GM12878 (cell line): ENCODE measurements around the gene SCEL. TPM values are rescaled to one million over a fixed set of nuclear protein-coding genes. Genes with fewer than 3 reads are reported as not detected.

Experiments used
- ATAC-seq: fragments of 200-7000 bp; cut with Tn5 transposase; 3 replicates; pipeline ENCODE4 v1.9.1; 2020; ENCODE audit warnings: mild to moderate bottlenecking, moderate library complexity
- BruUV-seq: library from RNA; stranded (reverse); fragments of 400-500 nt; replicated peaks from 2 replicates; lab custom pipeline; 2021; lab: Mats Ljungman, UMichigan
- CTCF ChIA-PET: fragments of 300-600 bp; sonication (Branson Sonifier 250); formaldehyde crosslinking; extraction: SDS; loops from one replicate; lab custom pipeline; 2021; ENCODE audit warnings: inconsistent platforms; lab: Yijun Ruan, JAX
- POLR2A ChIA-PET: fragments of 350-600 bp; formaldehyde crosslinking; extraction: SDS; loops from one replicate; lab custom pipeline; 2021; ENCODE audit warnings: inconsistent platforms; lab: Charles Lee
- RAD21 ChIA-PET: fragments of 300-600 bp; sonication (Branson Sonifier 250); formaldehyde crosslinking; loops from one replicate; lab custom pipeline; 2023; ENCODE audit warnings: antibody characterized with exemption; ENCODE audit not compliant: unreplicated experiment; lab: Charles Lee
- SMC1A ChIA-PET: fragments of 300-600 bp; sonication (Branson Sonifier 250); formaldehyde crosslinking; loops from one replicate; lab custom pipeline; 2023; ENCODE audit not compliant: unreplicated experiment, uncharacterized antibody; lab: Charles Lee
- DNase-seq: peaks from one replicate; pipeline ENCODE4 v3.0.0-alpha.2; 2011; ENCODE audit warnings: low read depth, low spot score
- FAIRE-seq: peaks from 3 replicates; lab custom pipeline; 2011; peaks lifted over from hg19 to GRCh38; lab: Jason Lieb, UNC
- H2AFZ ChIP-seq: 2 replicates; pipeline ENCODE4 v1.6.0; 2011; ENCODE audit warnings: low read depth, low read length, control low read depth; ENCODE audit not compliant: control insufficient read depth
- H3K27ac ChIP-seq: 2 replicates; pipeline ENCODE4 v1.5.1; 2011; ENCODE audit warnings: control low read depth; ENCODE audit not compliant: control insufficient read depth, insufficient read depth
- H3K27me3 ChIP-seq, 2 experiments: replicated peaks in 1 of 2; 2 replicates each; pipeline versions ENCODE4 v1.6.0 to v1.6.1; 2011; ENCODE audit warnings: low read length in 1 of 2; ENCODE audit not compliant: control insufficient read depth in 2 of 2, insufficient read depth in 2 of 2
- H3K36me3 ChIP-seq, 2 experiments: 2 replicates each; pipeline ENCODE4 v1.5.1; 2011; ENCODE audit warnings: low read length in 1 of 2; ENCODE audit not compliant: control insufficient read depth in 2 of 2, insufficient read depth in 2 of 2
- H3K4me1 ChIP-seq: 2 replicates; pipeline ENCODE4 v1.6.1; 2011; ENCODE audit warnings: mild to moderate bottlenecking, low read length, moderate library complexity, mixed read lengths; ENCODE audit not compliant: control insufficient read depth, insufficient read depth
- H3K4me2 ChIP-seq: 2 replicates; pipeline ENCODE4 v1.6.0; 2011; ENCODE audit warnings: control low read depth; ENCODE audit not compliant: control insufficient read depth, insufficient read depth
- H3K4me3 ChIP-seq: fragments of 200-600 bp; sonication (generic); 2 replicates; pipeline ENCODE4 v1.5.1; 2016
- H3K79me2 ChIP-seq: 2 replicates; pipeline ENCODE4 v1.6.0; 2011; ENCODE audit warnings: low read length; ENCODE audit not compliant: control insufficient read depth, insufficient read depth
- H3K9ac ChIP-seq: 2 replicates; pipeline ENCODE4 v1.8.0; 2011; ENCODE audit warnings: low read length, control low read depth, mixed read lengths; ENCODE audit not compliant: control insufficient read depth, insufficient read depth
- H3K9me3 ChIP-seq: replicated peaks from 3 replicates; pipeline ENCODE4 v1.5.1; 2011; ENCODE audit warnings: mild to moderate bottlenecking, low read length; ENCODE audit not compliant: control insufficient read depth, insufficient read depth
- H4K20me1 ChIP-seq: 2 replicates; pipeline ENCODE4 v1.6.0; 2011; ENCODE audit not compliant: control insufficient read depth, insufficient read depth
- ATF2 ChIP-seq: IDR thresholded peaks from 2 replicates; pipeline ENCODE4 v1.6.1; 2012; ENCODE audit warnings: low read length, inconsistent platforms
- CHD2 ChIP-seq: IDR thresholded peaks from 2 replicates; pipeline ENCODE4 v1.6.1; 2011; ENCODE audit warnings: low read depth, low read length, improper control_type of control experiment, borderline replicate concordance
- MYC ChIP-seq: IDR thresholded peaks from 2 replicates; pipeline ENCODE4 v1.6.1; 2011; ENCODE audit warnings: mild to moderate bottlenecking, low read length, moderate library complexity, inconsistent platforms; ENCODE audit not compliant: insufficient read depth, insufficient replicate concordance, insufficient read length, severe bottlenecking
- SMAD1 ChIP-seq: fragments of 450-650 bp; IDR thresholded peaks from 2 replicates; pipeline ENCODE4 v1.6.1; 2018; ENCODE audit warnings: mild to moderate bottlenecking, low read depth; ENCODE audit not compliant: partially characterized antibody
- WRNIP1 ChIP-seq: IDR thresholded peaks from 2 replicates; pipeline ENCODE4 v1.6.1; 2011; ENCODE audit warnings: low read depth, low read length, improper control_type of control experiment, borderline replicate concordance
- WGBS: methylation state at CpG from one replicate; pipeline ENCODE4 v1.1.6; 2016; ENCODE audit warnings: low lambda C conversion rate; ENCODE audit not compliant: insufficient replicate concordance, insufficient coverage; ENCODE audit errors: missing lambda C conversion rate; 5-methylcytosine and 5-hydroxymethylcytosine counted together
- in situ Hi-C: fragments of 300-500 bp; cut with MboI; formaldehyde crosslinking; loops from 9 replicates; pipeline ENCODE4 v1.14.3; 2018; ENCODE audit warnings: mixed read lengths
- intact Hi-C: fragments of 100-400 bp; cut with micrococcal nuclease; formaldehyde crosslinking; loops from one replicate; pipeline ENCODE4 v1.14.2; 2022; ENCODE audit not compliant: unreplicated experiment
- polyA plus RNA-seq, 11 experiments: library from polyadenylated mRNA; depleted of rRNA in 4 of 11; unstranded in 6 of 11; stranded (reverse) in 5 of 11; fragments of >200 nt; fragmentation: Nextera tagmentation in 4 of 11; fragmentation: Illumina TruSeq in 1 of 11; extraction: Ambion mirVana in 4 of 11; extraction: Trizol in 1 of 11; gene quantifications; 1 replicate in 1 of 11; 2 replicates in 10 of 11; pipeline versions ENCODE4 v1.2.1 to v1.2.3, GENCODE V29; 2011 to 2016; ENCODE audit warnings: inconsistent platforms in 2 of 11, missing spikeins in 2 of 11, low read depth in 1 of 11
- total RNA-seq, 4 experiments: library from RNA; depleted of rRNA in 3 of 4; stranded (reverse); fragments of >200 nt in 3 of 4; fragmentation: Illumina TruSeq in 1 of 4; extraction: Trizol in 1 of 4; gene quantifications; 2 replicates each; pipeline versions ENCODE4 v1.2.1 to v1.2.3, GENCODE V29; 2013 to 2021
- TF ChIP-seq, protein P1 (sequence below): fragments of 450-650 bp; IDR thresholded peaks from 2 replicates; pipeline ENCODE4 v1.6.1; 2016; ENCODE audit warnings: mild to moderate bottlenecking, moderate library complexity, borderline replicate concordance

The SCEL gene
- total and polyA plus RNA-seq, 10 of the 15 experiments (the other 5 are each of a cell fraction or from before 2014, with no cell fraction given), result 0.09 to 0.68 (median 0.16) TPM; not detected in 1

DNA sequence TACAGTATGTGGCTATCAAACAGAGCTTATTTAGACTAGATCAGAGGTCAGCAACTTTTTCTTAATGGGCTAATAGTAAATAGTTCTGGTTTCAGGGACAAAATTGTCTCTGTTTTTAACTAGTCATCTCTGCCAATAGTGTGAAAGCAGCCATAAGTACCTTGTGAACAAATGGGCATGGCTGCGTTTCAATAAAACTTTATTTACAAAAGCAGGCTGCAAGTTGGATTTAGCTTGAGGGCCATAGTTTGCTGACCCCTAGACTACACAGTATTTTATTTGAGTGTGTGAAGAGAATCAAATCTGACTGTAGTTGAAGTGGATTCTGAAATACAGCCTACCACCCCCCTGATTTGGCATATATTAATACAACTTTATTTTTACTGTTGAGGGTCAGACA, 75.6 kb downstream of the SCEL start:
- ATAC-seq, result no peak
- 4% methylated on average over 1 of the region's 1 CpG for WGBS
- no peak overlapping the region for H3K27ac ChIP-seq
- intact Hi-C loops, result no loop called here
- no peaks in the 10 kb centered on the region; a peak in 1 of 4 replicates for H3K27me3 ChIP-seq
- no peaks in the 10 kb centered on the region for H3K79me2 ChIP-seq
- ChIA-PET SMC1A (interaction anchor here (1.0 to 1.7 kb wide), 5 partner anchors 9 to 28 kb away, joined by 3 to 9 read pairs (median 3); no protein-coding TSS in a partner anchor), RAD21 (interaction anchor here (1.4 kb wide), 1 partner anchor 18 kb away, joined by 3 read pairs; no protein-coding TSS in a partner anchor), CTCF (no interaction called here), POLR2A (no interaction called here)
- no peak for FAIRE-seq
- no peak overlapping the region for H3K4me3 ChIP-seq
- DNase-seq, result no peak
- no peaks in the 10 kb centered on the region for H3K4me1 ChIP-seq
- in situ Hi-C loops, result no loop called here
- no peaks in the 10 kb centered on the region for H3K36me3 ChIP-seq
- BruUV-seq, result no TSS peak
- H4K20me1 ChIP-seq, result no peaks in the 10 kb centered on the region
- H3K9me3 ChIP-seq, result no peaks in the 10 kb centered on the region
- H2AFZ ChIP-seq, result no peak overlapping the region
- H3K4me2 ChIP-seq, result no peak overlapping the region
- no peak overlapping the region for H3K9ac ChIP-seq
- TF ChIP-seq MYC (no peak), CHD2 (no peak), SMAD1 (no peak), ATF2 (no peak), WRNIP1 (no peak)
- TF ChIP-seq, protein P1, sequence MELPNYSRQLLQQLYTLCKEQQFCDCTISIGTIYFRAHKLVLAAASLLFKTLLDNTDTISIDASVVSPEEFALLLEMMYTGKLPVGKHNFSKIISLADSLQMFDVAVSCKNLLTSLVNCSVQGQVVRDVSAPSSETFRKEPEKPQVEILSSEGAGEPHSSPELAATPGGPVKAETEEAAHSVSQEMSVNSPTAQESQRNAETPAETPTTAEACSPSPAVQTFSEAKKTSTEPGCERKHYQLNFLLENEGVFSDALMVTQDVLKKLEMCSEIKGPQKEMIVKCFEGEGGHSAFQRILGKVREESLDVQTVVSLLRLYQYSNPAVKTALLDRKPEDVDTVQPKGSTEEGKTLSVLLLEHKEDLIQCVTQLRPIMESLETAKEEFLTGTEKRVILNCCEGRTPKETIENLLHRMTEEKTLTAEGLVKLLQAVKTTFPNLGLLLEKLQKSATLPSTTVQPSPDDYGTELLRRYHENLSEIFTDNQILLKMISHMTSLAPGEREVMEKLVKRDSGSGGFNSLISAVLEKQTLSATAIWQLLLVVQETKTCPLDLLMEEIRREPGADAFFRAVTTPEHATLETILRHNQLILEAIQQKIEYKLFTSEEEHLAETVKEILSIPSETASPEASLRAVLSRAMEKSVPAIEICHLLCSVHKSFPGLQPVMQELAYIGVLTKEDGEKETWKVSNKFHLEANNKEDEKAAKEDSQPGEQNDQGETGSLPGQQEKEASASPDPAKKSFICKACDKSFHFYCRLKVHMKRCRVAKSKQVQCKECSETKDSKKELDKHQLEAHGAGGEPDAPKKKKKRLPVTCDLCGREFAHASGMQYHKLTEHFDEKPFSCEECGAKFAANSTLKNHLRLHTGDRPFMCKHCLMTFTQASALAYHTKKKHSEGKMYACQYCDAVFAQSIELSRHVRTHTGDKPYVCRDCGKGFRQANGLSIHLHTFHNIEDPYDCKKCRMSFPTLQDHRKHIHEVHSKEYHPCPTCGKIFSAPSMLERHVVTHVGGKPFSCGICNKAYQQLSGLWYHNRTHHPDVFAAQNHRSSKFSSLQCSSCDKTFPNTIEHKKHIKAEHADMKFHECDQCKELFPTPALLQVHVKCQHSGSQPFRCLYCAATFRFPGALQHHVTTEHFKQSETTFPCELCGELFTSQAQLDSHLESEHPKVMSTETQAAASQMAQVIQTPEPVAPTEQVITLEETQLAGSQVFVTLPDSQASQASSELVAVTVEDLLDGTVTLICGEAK, result peak; percentile 77
